ENCODE results near the gene ANKRD62.

ANKRD62 gene

DNA sequence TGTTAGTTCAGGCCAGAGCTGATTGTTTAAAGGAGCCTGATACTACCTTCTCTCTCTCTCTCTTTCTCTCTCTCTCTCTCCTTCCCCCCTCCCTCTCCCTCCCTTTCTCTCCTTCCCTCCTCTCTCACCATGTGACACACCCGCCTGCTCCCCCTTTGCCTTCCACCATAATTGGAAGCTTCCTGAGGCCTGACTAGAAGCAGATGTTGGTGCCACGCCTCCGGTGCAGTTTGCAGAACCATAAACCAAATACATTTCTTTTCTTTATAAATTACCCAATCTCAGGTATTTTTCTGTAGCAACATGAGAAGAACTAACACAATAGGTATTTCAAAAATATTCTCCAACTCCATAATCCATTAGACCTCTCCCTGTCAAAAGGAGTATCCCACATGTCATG lies 62.4 kb downstream of the ANKRD62 start:
- no peaks in the 10 kb centered on the region for H3K4me1 ChIP-seq (ENCODE audit: insufficient read depth, low read length)
- H3K4me3 ChIP-seq (ENCODE audit: low read depth in 1 of 2, low read length in 2 of 2): no peak overlapping the region
- H3K9me3 ChIP-seq (ENCODE audit: low read length): no peaks in the 10 kb centered on the region
- H3K9ac ChIP-seq (ENCODE audit: low read length): no peak overlapping the region
- H3K36me3 ChIP-seq (ENCODE audit: insufficient read depth, low read length): no peaks in the 10 kb centered on the region
- no peaks in the 10 kb centered on the region for H3K27me3 ChIP-seq (ENCODE audit: control insufficient read depth in 1 of 2, insufficient read depth in 2 of 2, low read length in 2 of 2)
- no peak overlapping the region for H3K27ac ChIP-seq (ENCODE audit: low read depth, low read length)

DNA sequence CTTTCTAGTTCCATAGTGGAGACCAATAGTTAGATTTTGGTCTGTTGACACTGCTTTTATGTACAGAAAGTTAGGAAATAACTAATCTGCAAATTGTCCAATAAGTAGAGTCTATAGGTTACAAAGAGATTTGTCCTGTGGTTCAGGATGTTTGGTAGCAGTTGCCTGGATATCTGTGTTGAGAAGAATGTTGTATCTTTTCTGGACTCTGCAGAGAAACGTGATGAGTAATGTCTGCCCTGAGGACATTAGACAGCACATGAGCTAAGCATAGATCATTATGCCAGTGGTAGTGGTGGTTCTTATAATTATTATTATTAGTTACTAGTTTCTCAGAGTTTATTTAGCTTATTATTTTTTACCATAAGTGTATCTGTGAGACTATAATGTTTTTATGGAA lies 65.8 kb downstream of the ANKRD62 start:
- Histone ChIP-seq H3K4me3 (ENCODE audit: low read depth in 1 of 2, low read length in 2 of 2) (no peak overlapping the region), H3K36me3 (ENCODE audit: insufficient read depth, low read length) (no peaks in the 10 kb centered on the region), H3K4me1 (ENCODE audit: insufficient read depth, low read length) (no peaks in the 10 kb centered on the region), H3K27ac (ENCODE audit: low read depth, low read length) (no peak overlapping the region), H3K9ac (ENCODE audit: low read length) (no peak overlapping the region), H3K9me3 (ENCODE audit: low read length) (no peaks in the 10 kb centered on the region), H3K27me3 (ENCODE audit: control insufficient read depth in 1 of 2, insufficient read depth in 2 of 2, low read length in 2 of 2) (no peaks in the 10 kb centered on the region)

DNA sequence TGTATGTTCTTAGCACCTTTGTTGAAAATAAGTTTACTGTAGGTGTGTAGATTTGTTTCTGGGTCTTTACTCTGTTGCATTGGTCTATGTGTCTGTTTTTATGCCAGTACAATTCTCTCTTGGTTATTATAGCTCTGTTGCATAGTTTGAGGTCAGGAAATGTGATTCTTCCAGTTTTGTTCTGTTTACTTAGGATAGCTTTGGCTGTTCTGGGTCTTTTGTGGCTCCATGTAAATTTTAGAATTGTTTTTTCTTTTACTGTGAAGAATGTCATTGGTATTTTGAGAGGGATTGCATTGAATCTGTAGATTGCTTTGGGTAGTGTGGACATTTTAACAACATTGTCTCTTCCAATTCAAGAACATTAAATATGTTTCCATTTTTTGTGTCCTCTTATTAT lies 69.1 kb downstream of the ANKRD62 start:
- H3K27ac ChIP-seq (ENCODE audit: low read depth, low read length): no peak overlapping the region

DNA sequence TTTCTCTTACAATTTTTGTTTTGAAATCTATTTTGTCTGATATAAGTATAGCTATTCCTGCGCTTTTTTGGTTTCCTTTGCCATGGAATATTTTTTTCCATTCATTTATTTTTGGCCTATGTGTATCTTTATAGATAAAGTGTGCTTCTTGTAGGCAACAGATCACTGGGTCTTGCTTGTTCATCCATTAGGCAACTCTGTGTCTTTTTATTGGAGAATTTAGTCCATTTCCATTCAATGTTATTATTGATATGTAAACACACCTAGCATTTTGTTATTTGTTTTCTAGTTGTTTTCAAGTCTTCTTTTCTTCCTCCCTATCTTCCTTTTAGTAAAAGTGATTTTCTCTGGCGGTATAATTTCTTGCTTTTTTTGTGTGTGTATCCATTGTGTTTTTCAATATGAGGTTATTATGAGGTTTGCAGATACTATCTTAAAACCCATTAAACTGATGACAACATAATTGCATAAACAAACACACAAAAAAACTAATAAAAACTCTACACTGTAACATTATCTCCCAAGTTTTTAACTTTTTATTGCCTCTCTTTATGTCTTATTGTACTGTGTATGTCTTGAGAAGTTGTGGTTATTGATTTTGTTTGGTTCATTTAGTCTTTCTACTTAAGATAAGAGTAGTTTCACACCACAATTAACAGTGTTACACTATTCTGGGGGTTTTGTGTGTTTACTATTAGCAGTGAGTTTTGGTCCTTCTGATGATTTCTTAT lies 71.6 kb downstream of the ANKRD62 start:
- Histone ChIP-seq H3K9me3 (ENCODE audit: low read length) (no peaks in the 10 kb centered on the region), H3K9ac (ENCODE audit: low read length) (no peak overlapping the region), H3K4me3 (ENCODE audit: low read depth in 1 of 2, low read length in 2 of 2) (no peak overlapping the region), H3K27ac (ENCODE audit: low read depth, low read length) (no peak overlapping the region), H3K27me3 (ENCODE audit: control insufficient read depth in 1 of 2, insufficient read depth in 2 of 2, low read length in 2 of 2) (no peaks in the 10 kb centered on the region), H3K36me3 (ENCODE audit: insufficient read depth, low read length) (no peaks in the 10 kb centered on the region), H3K4me1 (ENCODE audit: insufficient read depth, low read length) (no peaks in the 10 kb centered on the region)

More for the DNA sequence above, 69.1 kb downstream of the ANKRD62 start:
- H3K4me3 ChIP-seq (ENCODE audit: low read depth in 1 of 2, low read length in 2 of 2): no peak overlapping the region
- H3K9ac ChIP-seq (ENCODE audit: low read length): no peak overlapping the region
- H3K9me3 ChIP-seq (ENCODE audit: low read length): no peaks in the 10 kb centered on the region
- H3K4me1 ChIP-seq (ENCODE audit: insufficient read depth, low read length): no peaks in the 10 kb centered on the region
- H3K36me3 ChIP-seq (ENCODE audit: insufficient read depth, low read length): no peaks in the 10 kb centered on the region
- H3K27me3 ChIP-seq (ENCODE audit: control insufficient read depth in 1 of 2, insufficient read depth in 2 of 2, low read length in 2 of 2): no peaks in the 10 kb centered on the region

Measured in muscle layer of colon (tissue), 2 donors.